Endothelial cell of umbilical vein (primary cell): Measurements from ENCODE around the gene SFMBT2. TPM values are rescaled to one million over a fixed set of nuclear protein-coding genes. Genes with fewer than 3 reads are reported as not detected.
"Not testable (repeated sequence)": the region's sequence is repeated elsewhere in the genome, so short reads cannot be mapped to it uniquely, and the experiment has no call there.

Experiments used
- BruUV-seq: library from RNA; stranded (reverse); fragments of 400-500 nt; replicated peaks from 2 replicates; lab custom pipeline; 2021; lab: Mats Ljungman, UMichigan
- CTCF ChIA-PET: fragments of 300-600, 350-600 bp; sonication (Branson Sonifier 250); formaldehyde crosslinking; loops from one replicate; lab custom pipeline; 2021; ENCODE audit warnings: antibody characterized with exemption, inconsistent platforms; lab: Charles Lee
- POLR2A ChIA-PET: fragments of 300-600, 350-600 bp; sonication (Branson Sonifier 250); formaldehyde crosslinking; loops from one replicate; lab custom pipeline; 2021; ENCODE audit warnings: antibody characterized with exemption, inconsistent platforms; lab: Charles Lee
- DNase-seq: peaks from one replicate; pipeline ENCODE4 v3.0.0-alpha.2; 2011; ENCODE audit warnings: low read depth, low spot score
- FAIRE-seq: peaks from 2 replicates; lab custom pipeline; 2011; peaks lifted over from hg19 to GRCh38; lab: Jason Lieb, UNC
- H2AFZ ChIP-seq: 2 replicates; pipeline ENCODE4 v1.6.0; 2012; ENCODE audit warnings: low read depth, low read length, control low read depth, inconsistent platforms
- H3K27ac ChIP-seq: 2 replicates; pipeline ENCODE4 v1.5.1; 2011; ENCODE audit warnings: low read depth, mild to moderate bottlenecking, control low read depth, low read length, moderate library complexity; ENCODE audit not compliant: insufficient read depth
- H3K27me3 ChIP-seq, 2 experiments: 2 replicates each; pipeline versions ENCODE4 v1.6.0 to v1.6.1; 2011; ENCODE audit warnings: low read length in 2 of 2, mixed read lengths in 1 of 2; ENCODE audit not compliant: control insufficient read depth in 2 of 2, insufficient read depth in 2 of 2
- H3K36me3 ChIP-seq, 2 experiments: 2 replicates in 1 of 2; 3 replicates in 1 of 2; pipeline ENCODE4 v1.5.1; 2011; ENCODE audit warnings: low read length in 2 of 2, mild to moderate bottlenecking in 1 of 2, moderate library complexity in 1 of 2; ENCODE audit not compliant: control insufficient read depth in 2 of 2, insufficient read depth in 2 of 2; ENCODE audit errors: extremely low read depth in 1 of 2
- H3K4me1 ChIP-seq: 3 replicates; pipeline ENCODE4 v1.5.1; 2011; ENCODE audit warnings: mild to moderate bottlenecking, low read length; ENCODE audit not compliant: control insufficient read depth, insufficient read depth; ENCODE audit errors: extremely low read depth
- H3K4me2 ChIP-seq: 2 replicates; pipeline ENCODE4 v1.6.1; 2011; ENCODE audit warnings: low read length, control low read depth, mixed read lengths; ENCODE audit not compliant: insufficient read depth
- H3K4me3 ChIP-seq, 3 experiments: fragments of 200-600 bp in 1 of 3; sonication (generic), shearing (Covaris generic) in 1 of 3; replicated peaks in 1 of 3; 2 replicates each; pipeline ENCODE4 v1.5.1; 2011 to 2016; ENCODE audit warnings: control low read depth in 3 of 3, low read length in 3 of 3, mild to moderate bottlenecking in 2 of 3, inconsistent platforms in 1 of 3, low read depth in 1 of 3, moderate library complexity in 1 of 3; ENCODE audit not compliant: insufficient read depth in 1 of 3
- H3K79me2 ChIP-seq: 2 replicates; pipeline ENCODE4 v1.6.0; 2012; ENCODE audit warnings: low read length, inconsistent platforms; ENCODE audit not compliant: control insufficient read depth, insufficient read depth
- H3K9ac ChIP-seq: replicated peaks from 2 replicates; pipeline ENCODE3; 2011; ENCODE audit warnings: low read length, control low read depth; ENCODE audit not compliant: insufficient read depth; ENCODE audit errors: extremely low read depth
- H3K9me1 ChIP-seq: replicated peaks from 3 replicates; pipeline ENCODE4 v1.6.0; 2011; ENCODE audit warnings: mild to moderate bottlenecking, low read length; ENCODE audit not compliant: control insufficient read depth, insufficient read depth; ENCODE audit errors: extremely low read depth
- H3K9me3 ChIP-seq: replicated peaks from 2 replicates; pipeline ENCODE4 v1.5.1; 2012; ENCODE audit warnings: low read length, inconsistent platforms; ENCODE audit not compliant: control insufficient read depth, insufficient read depth
- H4K20me1 ChIP-seq: replicated peaks from 2 replicates; pipeline ENCODE3; 2011; ENCODE audit warnings: mild to moderate bottlenecking, low read length; ENCODE audit not compliant: control insufficient read depth, insufficient read depth; ENCODE audit errors: extremely low read depth
- EZH2 ChIP-seq: IDR thresholded peaks from 2 replicates; pipeline ENCODE4 v1.6.1; 2012; ENCODE audit warnings: borderline replicate concordance, low read depth, mild to moderate bottlenecking, moderate library complexity, low read length, inconsistent platforms; ENCODE audit not compliant: severe bottlenecking
- FOS ChIP-seq: IDR thresholded peaks from 2 replicates; pipeline ENCODE4 v1.6.1; 2011; ENCODE audit warnings: mild to moderate bottlenecking, low read length, moderate library complexity, borderline replicate concordance; ENCODE audit not compliant: insufficient read depth
- JUN ChIP-seq: IDR thresholded peaks from 2 replicates; pipeline ENCODE4 v1.6.1; 2011; ENCODE audit warnings: borderline replicate concordance, low read depth; ENCODE audit not compliant: insufficient read length, insufficient read depth
- MAX ChIP-seq: IDR thresholded peaks from 2 replicates; pipeline ENCODE4 v1.6.1; 2011; ENCODE audit not compliant: insufficient read depth, insufficient read length
- MYC ChIP-seq: IDR thresholded peaks from one replicate; pipeline ENCODE4 v1.6.1; 2011; ENCODE audit warnings: mild to moderate bottlenecking, low read depth, low read length
- dilution Hi-C: fragments of 300-500 bp; cut with MboI; formaldehyde crosslinking; loops from one replicate; pipeline ENCODE4 v1.15.0; 2019; ENCODE audit warnings: low sequenced_read_pairs; ENCODE audit not compliant: extremely low pct_ligation_motif_present
- intact Hi-C: fragments of 100-400 bp; cut with micrococcal nuclease; formaldehyde crosslinking; loops from one replicate; pipeline ENCODE4 v1.10.0; 2022
- polyA plus RNA-seq, 4 experiments: library from polyadenylated mRNA; depleted of rRNA in 3 of 4; stranded (reverse) in 3 of 4; unstranded in 1 of 4; fragments of >200 nt; gene quantifications; 2 replicates each; pipeline versions ENCODE4 v1.2.1 to v1.2.3, GENCODE V29; 2011 to 2012; ENCODE audit warnings: missing spikeins in 1 of 4
- total RNA-seq: library from RNA; stranded (reverse); gene quantifications from 2 replicates; pipeline ENCODE4 v1.2.3, GENCODE V29; 2021
- TF ChIP-seq, protein P1 (sequence below), 2 donors: IDR thresholded peaks; 1 replicate in 1 of 2; 2 replicates in 1 of 2; pipeline ENCODE4 v1.5.1; 2011; ENCODE audit warnings: low read length in 2 of 2, mild to moderate bottlenecking in 2 of 2, moderate library complexity in 2 of 2, control low read depth in 1 of 2, inconsistent platforms in 1 of 2, low read depth in 1 of 2; ENCODE audit not compliant: insufficient read depth in 1 of 2; ENCODE audit errors: extremely low read depth in 1 of 2

Gene SFMBT2
- total and polyA plus RNA-seq, 2 donors (not counting 3 experiments of a cell fraction or from before 2014, with no cell fraction given) = 0.14 to 0.64 TPM

- FAIRE-seq, H3K4me1 ChIP-seq, H4K20me1 ChIP-seq, H3K4me3 ChIP-seq, H3K9ac ChIP-seq, intact Hi-C loops, DNase-seq, H3K9me1 ChIP-seq, POLR2A ChIA-PET, H3K36me3 ChIP-seq, H3K9me3 ChIP-seq, H3K4me2 ChIP-seq, BruUV-seq, dilution Hi-C loops, H3K79me2 ChIP-seq, H3K27ac ChIP-seq, H2AFZ ChIP-seq, H3K27me3 ChIP-seq, CTCF ChIA-PET: not testable (repeated sequence)
Observed at GRCh38 chr10:7212696-7213095, 198.1 kb downstream of the SFMBT2 start.

DNA sequence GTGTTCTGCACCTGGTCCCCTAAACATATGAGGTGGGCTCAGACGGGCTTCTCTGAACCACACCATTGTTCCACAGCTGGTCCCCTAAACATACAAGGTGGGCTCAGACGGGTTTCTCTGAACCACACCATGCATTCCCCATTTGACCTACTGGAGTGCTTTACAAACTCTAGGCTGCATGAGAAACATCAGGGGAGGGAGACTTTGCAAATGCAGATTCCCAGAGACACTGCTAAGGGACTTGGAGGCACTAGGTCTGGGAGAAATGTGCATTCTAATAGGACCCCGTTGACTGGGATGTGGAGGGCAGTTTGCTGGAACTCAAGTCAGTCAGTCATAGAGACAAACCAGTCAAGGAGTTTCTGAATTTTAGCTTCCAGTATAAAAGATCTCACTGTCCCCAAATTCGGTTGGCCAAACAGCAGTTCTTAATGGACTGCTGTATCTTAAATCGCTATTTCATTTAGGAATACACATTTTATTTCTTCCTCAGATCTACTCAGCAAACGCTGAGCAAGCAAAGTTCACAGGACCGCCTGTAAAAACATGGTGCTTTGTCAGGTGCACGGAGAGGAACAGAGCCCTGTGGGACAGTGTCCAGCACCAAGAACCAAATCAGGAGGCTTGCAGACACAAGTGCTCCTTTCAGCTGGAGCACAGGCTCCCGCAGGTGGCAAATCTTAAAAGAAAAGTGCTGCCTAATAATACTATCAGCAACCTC is 198.8 kb downstream of the SFMBT2 start:
- no peaks in the 10 kb centered on the region for H3K27me3 ChIP-seq
- dilution Hi-C loops = no loop called here
- H3K27ac ChIP-seq = no peak overlapping the region
- no TSS peak for BruUV-seq
- no peaks in the 10 kb centered on the region for H3K36me3 ChIP-seq
- no peak overlapping the region for H3K4me2 ChIP-seq
- intact Hi-C loops = no loop called here
- H3K4me1 ChIP-seq = no peaks in the 10 kb centered on the region
- H3K79me2 ChIP-seq = no peaks in the 10 kb centered on the region
- no peaks in the 10 kb centered on the region for H4K20me1 ChIP-seq
- H3K9me3 ChIP-seq = no peaks in the 10 kb centered on the region
- no peak overlapping the region for H3K4me3 ChIP-seq
- no peaks in the 10 kb centered on the region for H3K9me1 ChIP-seq
- DNase-seq = no peak
- no peak for FAIRE-seq
- H3K9ac ChIP-seq = no peak overlapping the region
- TF ChIP-seq, protein P1, sequence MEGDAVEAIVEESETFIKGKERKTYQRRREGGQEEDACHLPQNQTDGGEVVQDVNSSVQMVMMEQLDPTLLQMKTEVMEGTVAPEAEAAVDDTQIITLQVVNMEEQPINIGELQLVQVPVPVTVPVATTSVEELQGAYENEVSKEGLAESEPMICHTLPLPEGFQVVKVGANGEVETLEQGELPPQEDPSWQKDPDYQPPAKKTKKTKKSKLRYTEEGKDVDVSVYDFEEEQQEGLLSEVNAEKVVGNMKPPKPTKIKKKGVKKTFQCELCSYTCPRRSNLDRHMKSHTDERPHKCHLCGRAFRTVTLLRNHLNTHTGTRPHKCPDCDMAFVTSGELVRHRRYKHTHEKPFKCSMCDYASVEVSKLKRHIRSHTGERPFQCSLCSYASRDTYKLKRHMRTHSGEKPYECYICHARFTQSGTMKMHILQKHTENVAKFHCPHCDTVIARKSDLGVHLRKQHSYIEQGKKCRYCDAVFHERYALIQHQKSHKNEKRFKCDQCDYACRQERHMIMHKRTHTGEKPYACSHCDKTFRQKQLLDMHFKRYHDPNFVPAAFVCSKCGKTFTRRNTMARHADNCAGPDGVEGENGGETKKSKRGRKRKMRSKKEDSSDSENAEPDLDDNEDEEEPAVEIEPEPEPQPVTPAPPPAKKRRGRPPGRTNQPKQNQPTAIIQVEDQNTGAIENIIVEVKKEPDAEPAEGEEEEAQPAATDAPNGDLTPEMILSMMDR (IDR thresholded peaks at IDR 0.05; ENCODE audit: extremely low read depth in 1 of 2, insufficient read depth in 1 of 2, low read depth in 1 of 2, low read length in 2 of 2) = no peak
- TF ChIP-seq JUN = no peak
- no peak for TF ChIP-seq MYC
- TF ChIP-seq EZH2 = no peak
- TF ChIP-seq MAX = no peak
- TF ChIP-seq FOS = no peak
- POLR2A ChIA-PET = no interaction called here
- CTCF ChIA-PET = no interaction called here
- no peak overlapping the region for H2AFZ ChIP-seq
